ENCODE measurements around the gene TCF3. TPM values are rescaled to one million over a fixed set of nuclear protein-coding genes. Genes with fewer than 3 reads are reported as not detected.

TCF3 gene
- polyA plus RNA-seq, 1 experiment = 51.7 TPM

DNA sequence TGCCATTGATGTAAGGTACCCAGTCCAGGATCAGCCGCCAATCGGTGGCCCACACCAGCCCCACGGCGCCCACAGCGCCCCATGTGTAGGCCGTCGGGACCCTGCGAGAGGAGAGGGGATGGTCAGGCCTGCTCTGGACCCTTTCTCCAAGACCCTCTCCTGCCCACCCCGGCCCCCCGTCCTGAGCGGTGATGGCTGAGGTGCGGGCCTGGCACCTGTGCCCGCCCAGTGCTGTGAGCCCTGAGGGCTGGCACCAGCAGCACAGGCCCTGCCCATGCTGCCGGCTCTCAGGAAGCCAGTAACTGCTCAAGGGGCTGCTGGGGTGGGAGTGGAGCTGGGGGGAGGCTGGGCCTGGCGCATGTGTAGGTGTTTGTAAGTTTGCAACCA is 53.0 kb downstream of the TCF3 start:
- CTCF ChIA-PET = no interaction called here
- Histone ChIP-seq H3K9me3 (ENCODE audit: control insufficient read depth, insufficient read depth, low read length) (no peaks in the 10 kb centered on the region; the same call in 1 of the 2 replicates), H3K27me3 (ENCODE audit: control insufficient read depth, insufficient read depth, low read length) (no peaks in the 10 kb centered on the region), H3K4me3 (ENCODE audit: low read depth, low read length) (no peak overlapping the region), H3K27ac (ENCODE audit: low read depth, low read length) (no peak overlapping the region)
- POLR2A ChIA-PET = no interaction called here
- no peak for DNase-seq (ENCODE audit: low read depth, low spot score)
- TF ChIP-seq, protein P1, sequence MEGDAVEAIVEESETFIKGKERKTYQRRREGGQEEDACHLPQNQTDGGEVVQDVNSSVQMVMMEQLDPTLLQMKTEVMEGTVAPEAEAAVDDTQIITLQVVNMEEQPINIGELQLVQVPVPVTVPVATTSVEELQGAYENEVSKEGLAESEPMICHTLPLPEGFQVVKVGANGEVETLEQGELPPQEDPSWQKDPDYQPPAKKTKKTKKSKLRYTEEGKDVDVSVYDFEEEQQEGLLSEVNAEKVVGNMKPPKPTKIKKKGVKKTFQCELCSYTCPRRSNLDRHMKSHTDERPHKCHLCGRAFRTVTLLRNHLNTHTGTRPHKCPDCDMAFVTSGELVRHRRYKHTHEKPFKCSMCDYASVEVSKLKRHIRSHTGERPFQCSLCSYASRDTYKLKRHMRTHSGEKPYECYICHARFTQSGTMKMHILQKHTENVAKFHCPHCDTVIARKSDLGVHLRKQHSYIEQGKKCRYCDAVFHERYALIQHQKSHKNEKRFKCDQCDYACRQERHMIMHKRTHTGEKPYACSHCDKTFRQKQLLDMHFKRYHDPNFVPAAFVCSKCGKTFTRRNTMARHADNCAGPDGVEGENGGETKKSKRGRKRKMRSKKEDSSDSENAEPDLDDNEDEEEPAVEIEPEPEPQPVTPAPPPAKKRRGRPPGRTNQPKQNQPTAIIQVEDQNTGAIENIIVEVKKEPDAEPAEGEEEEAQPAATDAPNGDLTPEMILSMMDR (IDR thresholded peaks at IDR 0.05; ENCODE audit: low read depth, low read length) = no peak

DNA sequence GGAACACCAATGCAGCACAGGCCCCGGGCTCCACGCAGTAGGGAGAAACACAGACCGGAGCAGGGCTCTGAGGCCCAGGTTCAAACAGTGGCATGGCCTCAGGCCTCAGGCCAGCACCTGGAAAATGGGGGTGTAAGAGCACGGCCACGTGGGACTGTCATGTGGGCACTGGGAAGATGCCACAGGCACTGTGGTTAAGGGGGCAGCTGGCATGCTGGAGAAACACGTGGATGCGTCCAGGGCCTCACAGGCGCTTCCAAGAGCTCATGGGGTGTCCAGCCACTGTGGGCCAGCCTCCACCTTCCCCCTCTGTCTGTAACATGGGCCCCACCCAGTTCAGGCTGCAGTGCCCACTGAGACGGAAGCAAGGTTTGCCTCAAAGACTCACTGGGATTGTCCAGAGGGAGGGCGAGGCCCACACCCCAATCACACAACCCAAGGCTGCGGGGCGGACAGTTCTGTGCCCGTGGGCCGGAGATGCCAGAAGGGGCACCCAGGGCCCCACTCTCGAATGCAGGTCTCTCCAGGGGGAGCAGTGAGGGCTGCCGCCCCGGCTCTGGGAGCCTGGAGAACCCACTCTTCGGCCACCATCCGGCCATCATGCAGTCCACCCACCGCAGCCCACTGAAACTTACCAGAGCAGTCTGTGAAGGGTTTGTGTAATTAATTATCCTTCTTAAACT is 53.5 kb downstream of the TCF3 start:
- TF ChIP-seq, protein P1 (IDR thresholded peaks at IDR 0.05; ENCODE audit: low read depth, low read length) = no peak
- no peak for DNase-seq (ENCODE audit: low read depth, low spot score)
- no peaks in the 10 kb centered on the region; the same call in 1 of the 2 replicates for H3K9me3 ChIP-seq (ENCODE audit: control insufficient read depth, insufficient read depth, low read length)
- ChIA-PET CTCF (no interaction called here), POLR2A (interaction anchor here (0.6 kb wide), 1 partner anchor 1069 kb away, joined by 5 read pairs; no protein-coding TSS in a partner anchor)
- no peaks in the 10 kb centered on the region for H3K27me3 ChIP-seq (ENCODE audit: control insufficient read depth, insufficient read depth, low read length)
- H3K4me3 ChIP-seq (ENCODE audit: low read depth, low read length) = no peak overlapping the region
- H3K27ac ChIP-seq (ENCODE audit: low read depth, low read length) = no peak overlapping the region

DNA sequence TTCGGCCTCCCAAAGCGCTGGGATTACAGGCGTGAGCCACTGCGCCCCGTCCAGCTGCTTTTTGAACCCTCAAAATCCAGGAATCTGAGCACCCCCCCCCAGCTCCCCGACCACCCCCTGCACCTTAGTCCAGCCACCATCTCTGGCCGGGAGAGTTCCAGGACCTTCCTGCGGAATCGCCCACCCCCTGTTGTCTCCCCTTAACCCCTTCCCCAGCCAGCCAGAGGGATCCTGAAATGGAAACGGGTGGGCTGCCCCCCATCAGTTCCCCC is 59.0 kb downstream of the TCF3 start:
- no peak overlapping the region for H3K4me3 ChIP-seq (ENCODE audit: low read depth, low read length)
- H3K27me3 ChIP-seq (ENCODE audit: control insufficient read depth, insufficient read depth, low read length) = no peaks in the 10 kb centered on the region
- POLR2A ChIA-PET = interaction anchor here (0.8 to 1.4 kb wide), 5 partner anchors 25 to 324 kb away, joined by 3 to 5 read pairs (median 4); partner anchors contain the start of genes CIRBP and TCF3
- CTCF ChIA-PET = interaction anchor here (0.5 to 1.3 kb wide), 3 partner anchors 15 to 233 kb away, joined by 3 to 4 read pairs (median 3); no protein-coding TSS in a partner anchor
- DNase-seq (ENCODE audit: low read depth, low spot score) = no peak
- TF ChIP-seq, protein P1 (IDR thresholded peaks at IDR 0.05; ENCODE audit: low read depth, low read length) = no peak
- no peak overlapping the region for H3K27ac ChIP-seq (ENCODE audit: low read depth, low read length)
- H3K9me3 ChIP-seq (ENCODE audit: control insufficient read depth, insufficient read depth, low read length) = peaks cover 2% of the 10 kb centered on the region; the same call in 1 of the 2 replicates

DNA sequence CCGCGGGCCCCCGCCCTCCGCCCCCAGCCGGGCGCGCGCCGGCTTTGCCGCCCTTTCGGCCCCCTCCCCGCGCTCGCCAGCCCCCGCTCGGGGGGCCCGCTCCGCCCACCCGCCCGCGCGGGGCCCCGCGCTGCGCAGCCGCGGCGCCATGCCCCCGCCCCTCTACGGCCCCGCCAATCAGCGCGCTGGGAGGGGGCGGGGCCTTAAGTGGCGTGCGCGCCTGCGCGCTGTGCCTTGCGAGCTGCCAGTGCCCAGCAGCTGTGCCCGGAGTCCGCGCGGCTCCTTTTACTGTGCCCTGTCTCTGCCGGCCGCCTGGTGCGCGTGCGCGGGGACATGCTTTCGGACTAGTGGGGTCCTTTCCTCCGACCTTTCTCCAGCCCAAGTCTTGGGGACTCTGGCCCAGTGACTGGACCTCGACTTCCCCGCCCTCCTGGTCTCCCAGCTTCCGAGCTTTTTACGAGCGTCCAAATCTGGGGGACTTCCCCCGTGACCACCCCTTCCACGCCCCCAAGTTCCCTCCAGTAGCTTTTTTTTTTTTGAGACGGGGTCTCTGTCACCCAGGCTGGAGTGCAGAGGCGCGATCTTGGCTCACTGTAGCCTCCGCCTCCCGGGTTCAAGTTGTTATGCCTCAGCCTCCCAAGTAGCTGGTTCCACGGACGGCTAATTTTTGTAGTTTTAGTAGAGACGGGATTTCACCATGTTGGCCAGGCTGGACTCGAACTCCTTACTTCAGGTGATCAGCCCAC is 59.5 kb downstream of the TCF3 start, which contains the start of gene MBD3:
Gene MBD3 (minus strand): TSS at position 111 of the 746 bp plus-strand sequence. CDS start 234 bp downstream, outside the sequence.
- POLR2A ChIA-PET = interaction anchor here (0.5 to 1.4 kb wide), 7 partner anchors 9 to 701 kb away, joined by 3 to 5 read pairs (median 3); partner anchors contain the start of genes CIRBP and TCF3
- peak; percentile 85 for DNase-seq (ENCODE audit: low read depth, low spot score)
- TF ChIP-seq, protein P1 (IDR thresholded peaks at IDR 0.05; ENCODE audit: low read depth, low read length) = no peak
- CTCF ChIA-PET = interaction anchor here (0.5 to 1.3 kb wide), 3 partner anchors 14 to 233 kb away, joined by 3 to 4 read pairs (median 3); no protein-coding TSS in a partner anchor
- Histone ChIP-seq H3K4me3 (ENCODE audit: low read depth, low read length) (peak within 1 kb of the TSS; percentile 90), H3K9me3 (ENCODE audit: control insufficient read depth, insufficient read depth, low read length) (peaks cover 2% of the 10 kb centered on the region; the same call in 1 of the 2 replicates), H3K27me3 (ENCODE audit: control insufficient read depth, insufficient read depth, low read length) (no peaks in the 10 kb centered on the region), H3K27ac (ENCODE audit: low read depth, low read length) (peak within 1 kb of the TSS; percentile 92)

Data from AG04450 (cell line).